ENCODE data around the gene PLPPR1.
"Not testable (repeated sequence)": the region's sequence is repeated elsewhere in the genome, so short reads cannot be mapped to it uniquely, and the experiment has no call there.

The PLPPR1 gene

GRCh38 chr9:101050650-101051049, 22.1 kb downstream of the PLPPR1 start:
- no peak for DNase-seq

DNA sequence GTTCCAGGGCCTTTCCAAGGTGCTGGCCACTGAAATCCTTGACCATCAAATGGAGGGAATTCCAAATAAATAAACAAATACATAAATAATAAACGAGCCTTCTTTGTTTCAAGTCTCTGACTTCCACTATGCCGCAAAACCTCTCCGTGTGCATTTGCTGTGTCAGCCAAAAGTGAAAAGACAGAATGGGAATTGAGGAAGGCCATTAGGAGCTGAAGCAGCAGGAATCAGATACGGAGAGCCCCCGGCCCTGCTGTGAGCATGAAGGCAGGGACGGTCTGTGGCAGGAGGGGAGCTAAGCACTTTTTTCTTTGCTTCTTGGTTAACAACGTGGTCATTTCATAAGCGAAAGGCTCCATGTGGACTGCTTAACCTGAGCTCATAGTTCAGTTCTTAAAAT, 26.1 kb downstream of the PLPPR1 start:
- no peak for DNase-seq

DNA sequence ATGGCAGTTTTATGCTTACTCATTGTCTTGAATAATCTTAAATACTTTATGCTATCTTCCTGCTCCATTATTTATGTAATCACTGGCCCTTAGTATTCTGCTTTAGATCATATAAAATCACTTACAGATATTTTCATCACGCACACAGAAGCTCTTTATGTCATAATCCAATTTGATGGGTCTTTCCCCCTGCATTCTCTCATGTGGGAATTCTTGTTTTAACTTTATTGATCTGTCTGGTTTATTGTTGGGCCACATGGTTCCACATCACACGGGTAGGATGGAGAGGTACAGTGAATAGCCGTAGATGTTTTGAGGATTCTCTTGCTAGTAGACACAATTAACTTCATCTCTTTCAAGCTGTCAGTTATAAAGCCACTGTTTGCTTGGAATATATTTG, 27.0 kb downstream of the PLPPR1 start:
- no peak for DNase-seq

- no peak for DNase-seq
These were observed 34.2 kb downstream of the PLPPR1 start for GRCh38 chr9:101062686-101063085.

DNA sequence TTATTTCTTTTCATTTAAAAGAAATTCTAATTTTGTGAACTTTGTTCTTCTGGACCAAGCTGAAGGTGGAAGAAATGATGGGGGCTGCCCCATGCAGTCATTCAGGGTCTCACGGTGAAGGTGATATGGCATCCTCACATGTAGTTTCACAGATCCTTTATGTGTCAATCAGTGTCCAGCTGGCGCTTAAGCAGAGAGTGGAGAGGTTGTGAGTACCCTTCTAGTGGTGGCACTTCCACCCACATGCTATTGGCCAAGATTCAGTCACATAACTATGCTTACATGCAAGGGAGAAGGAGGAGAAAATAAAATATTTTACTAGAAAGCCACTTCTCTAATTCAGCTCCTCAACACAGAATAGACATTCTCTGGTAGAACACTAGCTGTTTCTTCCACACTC, 34.7 kb downstream of the PLPPR1 start:
- DNase-seq: no peak

DNA sequence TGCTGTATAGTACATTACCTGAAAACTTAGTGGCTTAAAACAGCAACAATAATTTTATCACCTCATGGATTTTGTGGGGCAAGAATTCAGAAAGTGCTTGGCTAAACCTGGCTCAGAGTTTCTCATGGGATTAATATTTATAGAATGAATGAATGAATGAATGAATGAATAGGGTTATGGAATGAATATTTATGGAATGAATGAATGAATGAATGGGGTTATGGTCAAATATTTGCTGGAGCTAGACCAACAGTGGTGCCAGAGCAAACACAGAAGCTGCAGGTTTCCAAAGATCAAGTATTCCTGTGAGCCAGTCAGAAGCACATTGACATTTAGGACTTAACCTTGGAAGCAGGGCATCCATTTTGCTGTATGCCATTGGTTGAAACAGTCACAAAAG, 35.7 kb downstream of the PLPPR1 start:
- no peak for DNase-seq

GRCh38 chr9:101065930-101066329, 37.4 kb downstream of the PLPPR1 start:
- DNase-seq: no peak

- no peak for DNase-seq
These were observed 40.2 kb downstream of the PLPPR1 start for GRCh38 chr9:101068696-101069095.

DNA sequence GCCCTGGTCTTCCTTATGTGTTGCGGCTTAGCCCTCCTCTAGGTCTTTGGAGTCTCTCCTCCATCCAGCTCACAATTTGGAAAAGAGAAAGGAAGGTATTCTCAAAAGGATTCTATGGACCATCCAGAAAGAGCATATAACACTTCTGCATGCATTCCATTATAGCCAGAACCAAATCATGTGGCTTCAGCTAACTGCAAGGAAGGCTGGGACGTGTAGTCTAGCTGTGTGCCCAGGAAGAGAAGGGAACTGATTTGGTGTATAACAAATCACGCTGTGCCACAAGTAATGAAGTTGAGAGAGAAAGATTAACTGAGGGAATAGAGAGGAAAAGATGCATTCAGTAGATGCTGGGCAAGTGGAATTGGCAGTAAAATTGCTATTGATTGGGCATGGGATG, 43.7 kb downstream of the PLPPR1 start:
- DNase-seq: no peak

GRCh38 chr9:101073122-101073521, 44.6 kb downstream of the PLPPR1 start:
- no peak for DNase-seq

DNA sequence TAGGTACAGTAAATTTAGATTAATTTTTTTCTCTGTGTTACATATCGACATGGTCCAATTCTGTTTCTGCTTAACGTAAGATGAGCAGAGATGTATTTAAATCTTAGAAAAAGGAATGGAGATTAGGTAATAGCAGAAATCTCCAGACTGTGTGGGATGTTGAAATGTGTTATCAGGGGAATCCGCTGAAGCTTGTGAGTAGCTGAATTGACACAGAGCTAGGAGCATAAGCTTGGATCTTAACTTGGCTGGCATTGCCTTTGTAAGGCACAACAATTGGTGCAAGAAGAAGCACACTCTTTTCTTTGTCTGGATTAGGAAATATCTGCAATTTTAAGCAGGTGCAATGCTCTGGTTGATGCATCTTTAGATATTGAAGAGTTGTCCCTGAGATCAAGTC, 53.1 kb downstream of the PLPPR1 start:
- no peak for DNase-seq

- no peak for DNase-seq
These were observed 55.1 kb downstream of the PLPPR1 start for GRCh38 chr9:101083448-101084202.

- no peak for DNase-seq
These were observed 58.9 kb downstream of the PLPPR1 start for GRCh38 chr9:101087426-101087825.

DNA sequence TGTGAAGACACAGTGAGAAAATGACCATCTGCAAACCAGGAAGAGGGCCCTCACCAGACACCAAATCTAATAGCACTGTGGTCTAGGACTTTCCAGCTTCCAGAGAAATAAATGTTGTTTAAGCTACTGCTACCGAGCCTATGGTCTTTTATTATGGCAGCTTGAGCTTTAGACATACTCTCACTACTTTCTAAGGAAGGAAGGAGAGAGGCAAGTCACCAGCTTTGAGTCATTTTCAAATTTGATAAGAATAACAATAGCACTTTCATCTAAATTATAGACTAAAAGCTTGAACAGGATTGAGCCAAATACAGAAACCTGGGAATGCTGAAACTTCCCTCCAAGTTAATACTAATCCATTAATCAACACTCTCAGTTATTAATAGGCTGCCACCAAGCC, 64.4 kb downstream of the PLPPR1 start:
- DNase-seq: no peak

DNA sequence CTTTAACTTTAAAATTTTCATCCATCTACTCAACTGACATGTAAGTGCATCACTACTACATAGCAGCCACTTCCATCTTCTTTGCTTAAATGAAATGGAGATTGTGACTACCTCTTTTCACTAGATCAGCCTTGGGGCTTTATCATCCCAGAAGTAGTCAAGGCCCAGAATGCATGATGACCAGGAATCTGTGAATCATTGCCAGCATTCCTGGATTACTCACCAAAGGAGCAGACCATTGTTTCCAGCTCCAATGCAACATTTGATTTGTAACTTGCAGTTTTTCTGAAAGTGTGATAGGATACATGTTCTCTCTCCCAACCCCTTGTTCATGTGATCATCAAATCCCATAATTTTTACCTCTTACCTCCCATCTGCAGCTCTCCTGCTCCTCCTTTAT, 65.1 kb downstream of the PLPPR1 start:
- DNase-seq: no peak

DNA sequence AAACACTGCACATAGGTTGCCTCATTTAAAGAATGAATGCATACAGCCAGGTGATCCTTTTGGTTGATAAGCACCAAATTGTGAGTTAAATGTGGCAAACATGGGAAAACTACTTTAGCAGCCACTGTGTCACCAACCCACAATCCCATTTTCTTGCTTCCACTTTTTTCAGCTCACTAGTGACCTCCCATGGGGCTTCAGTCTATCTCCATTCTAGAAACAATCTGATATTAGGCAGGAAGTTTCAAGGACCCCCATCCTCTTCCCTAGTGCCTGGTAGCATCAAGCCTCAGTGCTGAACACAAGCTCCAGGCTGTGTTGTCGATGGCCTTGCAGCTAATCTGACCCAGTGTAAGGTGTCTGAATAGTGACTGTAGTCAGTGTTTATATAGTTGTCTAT, 66.2 kb downstream of the PLPPR1 start:
- DNase-seq: no peak

DNA sequence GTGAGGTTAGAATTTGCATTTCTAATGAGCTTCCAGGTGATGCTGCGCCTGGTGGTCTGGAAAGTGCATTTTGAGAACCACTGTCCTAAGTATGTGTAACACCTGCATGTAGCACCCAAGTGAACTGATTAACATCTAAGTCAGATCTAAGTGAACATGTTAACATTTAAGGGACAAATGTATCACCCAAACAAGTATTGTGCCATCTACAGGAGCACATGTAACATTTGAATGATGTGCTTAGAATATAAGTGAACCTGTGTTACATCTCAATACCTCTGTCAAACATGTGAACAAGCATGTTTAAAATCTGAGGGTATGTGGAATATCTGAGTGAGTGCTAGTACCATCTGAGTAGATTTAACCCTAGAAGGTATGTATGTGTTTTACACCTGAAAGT, 68.7 kb downstream of the PLPPR1 start:
- no peak for DNase-seq

GRCh38 chr9:101098392-101098791, 69.9 kb downstream of the PLPPR1 start:
- DNase-seq: no peak

- no peak for DNase-seq
These were observed 85.8 kb downstream of the PLPPR1 start for GRCh38 chr9:101114317-101114716.

DNA sequence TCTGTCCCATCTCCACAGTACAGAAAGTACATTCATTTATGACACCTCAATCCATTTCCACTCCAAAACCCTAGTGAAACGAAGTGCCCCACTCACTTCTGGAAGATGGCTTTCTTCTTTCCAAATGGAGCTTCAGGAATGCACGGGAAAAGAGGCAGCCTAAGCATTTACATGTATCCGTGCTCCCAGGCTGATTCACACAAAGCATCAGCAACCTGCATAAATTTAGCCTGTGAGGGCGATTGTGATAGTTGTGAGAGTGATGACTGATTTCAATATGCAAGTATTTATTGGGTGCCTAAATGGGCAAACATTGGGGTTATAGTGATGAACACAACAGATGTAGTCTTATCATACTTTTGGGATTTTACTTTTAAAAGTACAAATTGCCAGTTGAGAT, 86.6 kb downstream of the PLPPR1 start:
- DNase-seq: no peak

- no peak for DNase-seq
These were observed 88.6 kb downstream of the PLPPR1 start for GRCh38 chr9:101117161-101117560.

DNA sequence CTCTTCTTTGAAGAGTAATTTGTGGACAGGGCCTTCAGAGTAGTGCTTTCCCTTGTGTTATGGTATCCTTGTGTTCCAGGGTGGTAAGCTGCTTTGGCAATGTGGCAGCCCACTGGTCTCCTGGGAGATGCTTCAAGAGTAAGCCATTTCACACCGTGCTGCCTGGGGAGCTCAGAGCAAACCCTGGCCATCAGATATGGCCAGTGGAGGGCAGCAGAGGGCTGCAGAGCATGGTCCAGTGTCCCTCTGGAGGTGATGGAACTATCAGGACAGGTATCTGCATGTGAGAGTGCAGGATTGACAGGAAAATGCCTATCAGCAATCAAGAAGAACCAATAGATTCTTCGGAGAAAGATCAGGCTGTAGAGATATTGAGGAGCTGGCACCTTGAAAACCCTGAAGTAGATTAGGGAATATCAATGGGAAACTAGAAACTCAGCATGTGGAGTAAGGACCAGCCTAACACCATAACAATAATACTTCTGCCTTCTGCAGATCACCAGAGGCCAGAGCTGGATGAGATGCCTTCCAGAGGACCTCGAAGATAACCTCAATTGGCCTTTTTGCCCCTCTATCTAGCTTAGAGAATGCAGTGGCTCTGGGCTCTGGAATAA, 90.8 kb downstream of the PLPPR1 start:
- DNase-seq: peak; percentile 19 to 23

GRCh38 chr9:101121836-101122399, 93.4 kb downstream of the PLPPR1 start:
- no peak for DNase-seq

- no peak for DNase-seq
These were observed 98.0 kb downstream of the PLPPR1 start for GRCh38 chr9:101126556-101126955.

DNA sequence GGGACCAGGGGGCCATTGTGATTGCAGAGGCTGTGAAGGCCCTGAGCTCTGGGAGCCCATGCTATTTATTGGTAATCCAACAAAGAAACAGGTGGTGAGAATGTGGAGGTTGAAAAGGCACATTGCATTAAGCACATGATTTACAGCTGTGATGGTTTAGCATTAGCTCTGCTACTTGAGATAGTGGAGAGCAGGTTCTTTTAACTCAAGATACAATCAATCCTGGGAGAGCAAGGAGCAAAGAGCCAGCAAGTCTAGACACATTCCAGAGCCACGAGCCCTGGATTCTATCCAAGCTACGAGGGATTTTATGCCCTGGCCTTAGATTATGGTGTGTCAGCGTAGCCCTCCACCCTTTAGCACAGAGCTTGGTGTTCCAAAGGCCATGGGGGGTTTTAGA, 98.8 kb downstream of the PLPPR1 start:
- DNase-seq: not testable (repeated sequence)
